Type B pancreatic cell (in vitro differentiated cells): ENCODE results near the gene OIP5. TPM values are rescaled to one million over a fixed set of nuclear protein-coding genes. Genes with fewer than 3 reads are reported as not detected.
A peak's percentile ranks its signal among the peaks of the same experiment; 100 is the strongest.

Source experiments
- DNase-seq: peaks from one replicate; pipeline ENCODE4 v3.0.0; 2021; ENCODE audit warnings: mixed read lengths; ENCODE audit not compliant: unreplicated experiment; ENCODE audit errors: extremely low spot score
- H3K27ac Mint-ChIP-seq: 2 replicates; pipeline ENCODE4 v1.8.0; 2021; ENCODE audit warnings: mild to moderate bottlenecking, mixed read lengths
- H3K27me3 Mint-ChIP-seq: 2 replicates; pipeline ENCODE4 v1.8.0; 2021; ENCODE audit warnings: mixed read lengths
- H3K36me3 Mint-ChIP-seq: 2 replicates; pipeline ENCODE4 v1.8.0; 2021; ENCODE audit warnings: mixed read lengths
- H3K4me1 Mint-ChIP-seq: one replicate; pipeline ENCODE4 v1.8.0; 2021; ENCODE audit warnings: mixed read lengths; ENCODE audit not compliant: unreplicated experiment
- H3K4me3 Mint-ChIP-seq: 2 replicates; pipeline ENCODE4 v1.8.0; 2021; ENCODE audit warnings: mild to moderate bottlenecking, mixed read lengths
- H3K9me3 Mint-ChIP-seq: 2 replicates; pipeline ENCODE4 v1.8.0; 2021; ENCODE audit warnings: mixed read lengths
- total RNA-seq: library from RNA; stranded (reverse); gene quantifications from 2 replicates; pipeline ENCODE4 v1.2.1, GENCODE V29; 2021; ENCODE audit warnings: low replicate concordance
- TF ChIP-seq, protein P1 (sequence below): fragments of 200-600 bp; sonication (generic); conservative IDR thresholded peaks from 2 replicates; pipeline ENCODE4 v1.5.0; 2021; ENCODE audit warnings: antibody characterized with exemption, mild to moderate bottlenecking

Gene OIP5
- total RNA-seq, 1 donor from 2014 or later = 15.8 TPM

GRCh38 chr15:41281236-41281635 is 51.2 kb downstream of the OIP5 start:
- Mint-ChIP-seq H3K27ac (peak overlapping the region; percentile 52), H3K27me3 (no peaks in the 10 kb centered on the region), H3K36me3 (peaks cover 32% of the 10 kb centered on the region), H3K4me1 (peaks cover 21% of the 10 kb centered on the region), H3K4me3 (no peak overlapping the region), H3K9me3 (no peaks in the 10 kb centered on the region)
- TF ChIP-seq, protein P1, sequence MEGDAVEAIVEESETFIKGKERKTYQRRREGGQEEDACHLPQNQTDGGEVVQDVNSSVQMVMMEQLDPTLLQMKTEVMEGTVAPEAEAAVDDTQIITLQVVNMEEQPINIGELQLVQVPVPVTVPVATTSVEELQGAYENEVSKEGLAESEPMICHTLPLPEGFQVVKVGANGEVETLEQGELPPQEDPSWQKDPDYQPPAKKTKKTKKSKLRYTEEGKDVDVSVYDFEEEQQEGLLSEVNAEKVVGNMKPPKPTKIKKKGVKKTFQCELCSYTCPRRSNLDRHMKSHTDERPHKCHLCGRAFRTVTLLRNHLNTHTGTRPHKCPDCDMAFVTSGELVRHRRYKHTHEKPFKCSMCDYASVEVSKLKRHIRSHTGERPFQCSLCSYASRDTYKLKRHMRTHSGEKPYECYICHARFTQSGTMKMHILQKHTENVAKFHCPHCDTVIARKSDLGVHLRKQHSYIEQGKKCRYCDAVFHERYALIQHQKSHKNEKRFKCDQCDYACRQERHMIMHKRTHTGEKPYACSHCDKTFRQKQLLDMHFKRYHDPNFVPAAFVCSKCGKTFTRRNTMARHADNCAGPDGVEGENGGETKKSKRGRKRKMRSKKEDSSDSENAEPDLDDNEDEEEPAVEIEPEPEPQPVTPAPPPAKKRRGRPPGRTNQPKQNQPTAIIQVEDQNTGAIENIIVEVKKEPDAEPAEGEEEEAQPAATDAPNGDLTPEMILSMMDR = no peak
- no peak for DNase-seq

GRCh38 chr15:41279535-41280283 is 52.7 kb downstream of the OIP5 start:
- DNase-seq = no peak
- H3K4me1 Mint-ChIP-seq = peaks cover 11% of the 10 kb centered on the region
- peaks cover 22% of the 10 kb centered on the region for H3K36me3 Mint-ChIP-seq
- H3K27ac Mint-ChIP-seq = peak overlapping the region; percentile 1
- no peak overlapping the region for H3K4me3 Mint-ChIP-seq
- TF ChIP-seq, protein P1 = no peak
- no peaks in the 10 kb centered on the region for H3K27me3 Mint-ChIP-seq
- H3K9me3 Mint-ChIP-seq = no peaks in the 10 kb centered on the region

- no peak overlapping the region for H3K27ac Mint-ChIP-seq
- H3K27me3 Mint-ChIP-seq = no peaks in the 10 kb centered on the region
- TF ChIP-seq, protein P1 = no peak
- no peak overlapping the region for H3K4me3 Mint-ChIP-seq
- H3K4me1 Mint-ChIP-seq = peaks cover 6% of the 10 kb centered on the region
- peaks cover 22% of the 10 kb centered on the region for H3K36me3 Mint-ChIP-seq
- no peak for DNase-seq
- H3K9me3 Mint-ChIP-seq = no peaks in the 10 kb centered on the region
Observed at GRCh38 chr15:41278319-41278718, 54.1 kb downstream of the OIP5 start.

GRCh38 chr15:41276831-41277230 is 55.6 kb downstream of the OIP5 start:
- TF ChIP-seq, protein P1 = no peak
- Mint-ChIP-seq H3K36me3 (peaks cover 22% of the 10 kb centered on the region), H3K4me1 (no peaks in the 10 kb centered on the region), H3K4me3 (no peak overlapping the region), H3K27ac (no peak overlapping the region), H3K9me3 (no peaks in the 10 kb centered on the region), H3K27me3 (no peaks in the 10 kb centered on the region)
- DNase-seq = no peak

DNA sequence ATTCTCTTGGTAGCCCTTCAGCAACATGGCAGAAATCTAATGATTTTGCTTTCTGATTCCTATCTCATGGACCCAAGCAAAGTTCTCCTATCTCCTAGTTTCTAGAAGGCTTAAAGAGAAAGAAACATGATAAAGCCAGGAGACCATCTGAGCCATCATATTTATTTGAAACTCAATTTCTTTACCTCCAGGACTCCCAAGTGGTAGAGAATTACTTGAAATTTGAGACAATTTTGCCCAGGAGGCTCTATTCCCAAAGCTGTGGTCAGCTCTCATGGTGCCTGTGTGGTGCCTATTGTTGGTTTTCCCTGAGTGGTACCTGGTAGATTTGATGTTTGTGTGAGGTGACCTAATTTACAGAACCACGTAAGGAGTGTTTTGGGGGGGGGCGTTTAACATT is 62.5 kb downstream of the OIP5 start:
- H3K36me3 Mint-ChIP-seq = peaks cover 12% of the 10 kb centered on the region
- H3K9me3 Mint-ChIP-seq = no peaks in the 10 kb centered on the region
- no peak for DNase-seq
- H3K4me3 Mint-ChIP-seq = no peak overlapping the region
- TF ChIP-seq, protein P1 = no peak
- H3K27ac Mint-ChIP-seq = no peak overlapping the region
- H3K27me3 Mint-ChIP-seq = no peaks in the 10 kb centered on the region
- H3K4me1 Mint-ChIP-seq = peaks cover 7% of the 10 kb centered on the region
